Stimulated activated CD8-positive, alpha-beta memory T cell treated with anti-CD3 and anti-CD28 coated beads, Interleukin-15, amount 100 ng/mL, for 24 hours (primary cell): ENCODE measurements around the gene CCNC.
"Not testable (repeated sequence)": the region's sequence is repeated elsewhere in the genome, so short reads cannot be mapped to it uniquely, and the experiment has no call there.

Source experiments
- DNase-seq: peaks from one replicate; pipeline ENCODE4 v3.0.0-alpha.2; 2020; ENCODE audit warnings: low read depth

Gene CCNC

DNA sequence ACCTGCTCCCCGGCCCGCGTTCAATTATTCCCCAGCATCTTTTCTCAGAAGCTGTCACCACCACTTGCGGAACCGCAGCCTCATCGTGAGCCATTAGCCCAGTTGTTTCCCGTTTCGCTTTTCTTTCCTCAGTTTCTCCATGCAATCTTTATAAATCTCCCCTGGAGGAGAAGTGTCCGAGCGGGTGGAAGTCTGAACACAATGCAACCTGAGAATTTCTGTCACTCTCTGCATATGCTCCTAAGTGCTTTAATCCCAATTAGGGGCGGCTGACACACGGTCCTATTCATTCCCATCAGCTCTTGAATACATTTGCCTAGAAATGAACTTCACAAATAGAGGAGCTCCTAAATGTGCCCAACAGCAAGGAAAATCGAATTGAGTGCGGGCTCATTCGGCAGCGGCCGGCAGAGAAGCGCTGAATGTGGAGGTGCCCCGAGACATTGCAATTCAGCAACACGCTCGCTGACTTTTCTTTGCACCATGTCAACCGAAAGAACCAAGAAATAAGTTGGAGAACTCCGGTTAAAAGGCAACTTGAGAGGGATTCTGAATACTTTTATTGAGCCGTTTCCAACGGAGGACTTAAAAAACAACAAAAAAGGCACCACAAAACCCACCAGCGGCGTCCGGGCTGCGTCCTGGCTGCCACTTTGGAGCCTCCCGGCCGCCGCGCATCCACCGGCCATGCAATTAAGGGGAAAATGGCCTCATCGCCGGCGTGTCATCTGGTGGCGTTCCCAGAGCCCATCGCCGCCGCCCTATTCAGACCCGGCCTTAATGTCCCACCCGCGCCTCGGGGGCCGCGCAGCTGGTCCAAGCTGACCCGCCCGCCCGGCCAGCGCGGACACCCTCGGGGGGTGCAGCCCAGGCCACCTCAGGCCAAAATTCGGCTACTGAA, 34.3 kb upstream of the CCNC start:
- DNase-seq = no peak

DNA sequence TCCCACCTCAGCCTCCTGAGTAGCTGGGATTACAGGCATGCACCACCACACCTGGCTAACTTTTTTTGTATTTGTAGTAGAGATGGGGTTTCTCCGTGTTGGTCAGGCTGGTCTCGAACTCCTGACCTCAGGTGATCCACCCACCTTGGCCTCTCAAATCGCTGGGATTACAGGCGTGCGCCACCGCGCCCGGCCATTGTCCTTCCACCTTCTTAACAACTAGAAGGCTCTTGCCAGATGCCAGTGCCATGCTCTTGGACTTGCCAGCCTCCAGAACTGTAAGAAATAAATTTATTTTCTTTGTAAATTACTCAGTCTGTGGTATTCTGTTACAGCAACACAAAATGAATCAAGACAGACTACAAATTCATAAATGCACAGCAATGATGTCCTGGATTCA, 26.2 kb upstream of the CCNC start:
- DNase-seq = not testable (repeated sequence)

DNA sequence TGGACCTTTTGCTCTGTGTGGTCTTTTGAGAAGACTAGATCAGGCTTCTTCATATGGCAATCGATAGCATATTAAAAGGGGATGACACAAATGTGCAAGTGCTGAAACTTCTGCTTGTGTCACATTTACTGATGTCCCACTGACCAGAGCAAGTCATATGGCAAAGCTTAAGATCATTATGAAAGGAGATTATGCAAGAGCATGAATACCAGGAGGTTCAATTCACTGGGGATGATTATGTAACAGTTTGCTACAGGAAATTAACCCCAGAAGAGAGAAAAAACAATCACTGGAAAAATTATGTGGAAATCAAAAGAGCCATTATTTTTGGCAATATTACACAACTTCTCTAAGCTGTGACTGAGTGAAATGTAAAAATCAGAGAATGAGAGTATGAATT, 24.4 kb upstream of the CCNC start:
- DNase-seq = no peak

DNA sequence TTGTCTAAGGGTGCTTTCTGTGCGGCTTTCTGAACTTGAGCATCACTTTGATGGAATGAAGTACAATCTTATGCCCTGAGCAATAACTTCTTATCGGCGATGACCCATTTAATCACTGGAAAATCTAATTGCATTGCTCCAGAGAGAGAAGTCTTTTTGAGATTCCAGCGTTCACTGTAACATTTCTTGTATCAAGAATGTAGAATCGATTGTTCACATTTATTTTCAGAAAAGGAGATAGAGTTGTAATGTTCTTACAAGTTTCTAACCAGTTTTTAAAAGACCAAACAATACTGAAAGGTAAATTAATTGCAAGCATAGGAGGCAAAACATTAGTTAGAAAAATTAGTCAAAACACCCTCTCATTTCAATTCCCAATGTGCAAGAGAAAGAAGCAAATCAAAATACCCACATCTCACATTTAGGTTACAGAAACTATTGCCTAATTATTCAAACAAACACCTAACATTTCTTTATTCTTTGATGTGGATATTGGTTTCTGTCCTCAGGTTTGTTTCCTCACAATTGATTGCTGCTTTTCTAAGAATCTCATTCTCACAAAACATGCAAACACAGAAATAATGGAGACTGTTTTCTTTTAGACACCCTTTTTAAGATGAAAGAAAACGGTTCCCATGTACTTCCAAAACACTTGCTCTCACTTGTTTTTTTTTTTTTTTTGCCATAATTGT, 23.4 kb upstream of the CCNC start:
- DNase-seq = no peak

DNA sequence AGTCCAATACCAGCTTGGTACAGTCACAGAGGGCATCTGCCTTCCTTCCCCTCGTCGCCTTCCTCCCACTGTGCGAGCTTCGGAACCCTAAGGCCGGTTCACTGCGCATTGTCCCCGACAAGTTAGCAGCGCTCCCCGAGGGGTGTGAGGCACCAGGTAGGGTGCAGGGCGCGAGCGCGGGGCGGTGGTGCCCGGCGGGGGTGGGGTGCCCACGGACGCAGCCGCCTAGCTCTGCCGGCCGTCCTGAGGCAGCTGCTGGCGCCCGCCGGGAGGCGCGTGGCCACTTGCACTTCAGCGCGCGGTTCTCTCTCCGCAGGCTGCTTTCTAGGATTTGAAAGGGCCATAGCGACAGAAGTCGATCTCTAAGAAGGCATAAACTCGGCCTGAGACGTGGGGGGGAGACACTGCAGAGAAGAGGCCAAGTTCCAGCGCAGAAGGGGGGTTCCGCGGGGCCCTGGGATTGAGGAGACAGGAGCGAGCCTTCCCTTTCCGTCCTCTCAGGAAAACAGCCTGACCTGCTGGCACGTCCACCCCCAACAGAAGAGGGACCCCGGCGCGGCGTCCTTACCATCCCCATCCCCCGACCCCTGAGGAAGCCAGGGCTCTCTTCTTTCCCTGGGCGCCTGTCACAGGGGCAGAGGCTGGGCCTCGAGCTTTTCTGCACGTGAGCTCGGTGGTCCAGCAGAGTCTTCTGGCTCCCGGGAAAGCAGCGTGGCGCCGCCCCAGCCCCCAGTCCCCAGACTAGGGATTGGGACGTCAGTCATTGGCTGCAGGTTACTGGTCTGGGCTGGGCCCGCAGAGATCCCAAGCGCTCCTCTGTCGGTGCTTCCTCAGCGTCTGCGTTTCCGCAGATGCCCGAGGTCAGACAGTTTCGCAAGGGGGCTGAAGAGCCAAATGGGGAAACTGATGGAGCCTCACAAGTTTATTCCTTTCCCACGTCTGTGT, 22.5 kb upstream of the CCNC start:
- DNase-seq = no peak

DNA sequence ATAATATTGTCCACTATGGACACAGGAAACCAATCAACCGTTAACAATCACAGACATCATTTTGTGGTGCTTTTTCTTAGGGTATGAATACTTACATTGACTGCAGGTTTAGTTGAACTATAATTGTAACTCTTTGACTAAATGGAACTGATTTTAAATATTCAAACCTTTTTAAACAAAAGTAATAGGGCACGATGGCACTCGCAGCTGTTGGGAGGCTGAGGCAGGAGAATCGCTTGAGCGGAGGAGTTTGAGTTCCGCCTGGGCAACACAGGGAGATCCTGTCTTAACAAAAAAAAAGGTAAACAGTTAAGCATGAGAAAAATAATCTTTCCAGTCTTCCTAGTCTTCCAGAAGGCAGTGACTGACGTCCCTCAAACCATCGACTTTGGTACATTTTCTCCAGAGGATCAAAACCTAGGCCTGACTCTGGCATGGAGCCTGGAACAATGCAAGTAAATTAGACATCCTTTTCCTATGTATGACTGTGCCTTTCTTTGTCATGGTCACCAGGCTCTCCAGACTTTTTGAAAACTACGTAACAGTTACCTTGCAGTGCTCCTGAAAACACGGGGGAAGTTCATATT, 21.5 kb upstream of the CCNC start:
- no peak for DNase-seq

DNA sequence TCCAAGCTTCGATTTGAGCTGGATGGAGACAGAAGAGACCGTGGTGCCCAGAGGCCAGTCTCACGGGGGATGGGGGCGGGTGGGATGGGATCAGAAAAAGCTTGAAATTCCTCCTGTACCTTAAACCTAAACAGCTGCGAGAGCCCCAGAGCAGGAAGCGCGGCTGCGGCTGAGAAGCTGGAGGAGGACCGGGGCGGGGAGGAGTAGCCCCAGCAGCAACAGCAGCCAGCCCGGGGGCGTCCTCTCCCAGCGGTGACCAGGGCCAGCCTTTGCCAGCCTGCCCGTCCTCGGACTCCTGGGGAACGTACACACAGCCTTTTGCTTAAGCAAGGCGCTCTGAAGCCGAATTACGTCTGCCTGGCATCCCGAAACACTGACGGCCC, 20.8 kb upstream of the CCNC start:
- no peak for DNase-seq

DNA sequence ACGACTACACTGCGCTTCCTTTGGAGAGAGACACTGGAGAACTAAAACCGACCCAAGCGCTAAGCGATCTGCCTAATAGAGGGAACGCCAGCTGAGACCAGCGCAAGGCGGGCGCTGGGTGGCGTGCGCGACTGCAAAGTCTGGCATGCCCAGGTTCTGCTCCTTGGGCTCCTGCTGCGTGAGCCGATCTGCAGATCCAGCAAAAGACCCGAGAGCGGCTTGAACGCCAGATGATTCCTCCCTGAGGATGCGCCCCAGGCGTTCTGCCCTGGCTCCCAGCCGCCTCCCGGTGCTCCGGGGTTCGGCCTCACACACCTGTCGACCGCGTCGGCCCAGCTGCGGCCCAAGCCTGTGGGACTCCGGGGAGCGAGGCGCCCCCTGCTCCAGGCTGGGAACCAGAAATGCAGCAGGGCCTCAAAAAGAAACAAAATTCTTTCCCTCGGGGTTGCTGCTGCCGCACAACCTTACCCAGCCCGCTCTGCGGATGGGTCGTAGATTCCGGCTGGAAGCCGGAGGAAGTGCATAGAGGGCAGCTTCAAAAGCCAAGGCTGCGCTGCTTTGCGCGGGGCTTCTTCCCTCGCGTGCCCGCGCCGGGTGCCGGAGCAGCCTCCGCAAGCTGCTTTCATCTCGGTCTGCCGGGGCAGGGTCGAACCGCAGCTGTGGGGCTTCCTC, 20.3 kb upstream of the CCNC start:
- DNase-seq = no peak

DNA sequence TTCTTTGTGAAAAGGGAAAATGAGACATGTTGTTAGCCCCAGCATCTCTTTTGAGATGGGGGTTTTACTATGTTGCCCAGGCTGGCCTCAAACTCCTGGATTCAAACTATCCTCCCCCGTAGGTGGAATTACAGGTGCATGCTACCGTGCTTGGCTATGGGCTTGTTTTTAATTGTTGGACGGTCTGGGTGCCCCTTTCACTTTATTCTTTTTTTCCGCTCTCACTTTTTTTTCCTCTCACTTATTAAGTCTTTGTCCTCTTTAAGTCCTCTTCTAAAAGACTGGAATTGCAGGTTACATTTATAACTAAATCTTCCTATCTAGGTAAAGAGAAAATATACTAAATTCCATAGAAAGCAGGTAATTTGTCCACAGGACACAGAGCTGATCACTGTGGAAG, 19.3 kb upstream of the CCNC start:
- no peak for DNase-seq

DNA sequence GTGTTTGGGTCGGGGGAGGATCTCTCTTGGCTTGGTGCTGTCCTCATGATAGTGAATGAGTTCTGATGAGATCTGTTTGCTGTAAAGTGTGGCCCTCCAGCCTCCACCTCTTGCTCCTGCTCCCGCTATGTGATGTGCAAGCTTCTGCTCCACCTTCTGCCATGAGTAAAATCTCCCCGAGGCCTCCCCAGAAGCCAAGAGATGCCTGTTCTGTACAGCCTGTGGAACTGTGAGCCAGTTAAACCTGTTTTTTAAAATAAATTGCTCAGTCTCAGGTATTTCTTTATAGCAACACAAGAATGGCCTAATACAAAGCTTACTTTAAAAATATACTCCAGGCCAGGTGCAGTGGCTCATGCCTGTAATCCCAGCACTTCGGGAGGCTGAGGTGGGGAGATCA, 11.3 kb upstream of the CCNC start:
- DNase-seq = no peak

DNA sequence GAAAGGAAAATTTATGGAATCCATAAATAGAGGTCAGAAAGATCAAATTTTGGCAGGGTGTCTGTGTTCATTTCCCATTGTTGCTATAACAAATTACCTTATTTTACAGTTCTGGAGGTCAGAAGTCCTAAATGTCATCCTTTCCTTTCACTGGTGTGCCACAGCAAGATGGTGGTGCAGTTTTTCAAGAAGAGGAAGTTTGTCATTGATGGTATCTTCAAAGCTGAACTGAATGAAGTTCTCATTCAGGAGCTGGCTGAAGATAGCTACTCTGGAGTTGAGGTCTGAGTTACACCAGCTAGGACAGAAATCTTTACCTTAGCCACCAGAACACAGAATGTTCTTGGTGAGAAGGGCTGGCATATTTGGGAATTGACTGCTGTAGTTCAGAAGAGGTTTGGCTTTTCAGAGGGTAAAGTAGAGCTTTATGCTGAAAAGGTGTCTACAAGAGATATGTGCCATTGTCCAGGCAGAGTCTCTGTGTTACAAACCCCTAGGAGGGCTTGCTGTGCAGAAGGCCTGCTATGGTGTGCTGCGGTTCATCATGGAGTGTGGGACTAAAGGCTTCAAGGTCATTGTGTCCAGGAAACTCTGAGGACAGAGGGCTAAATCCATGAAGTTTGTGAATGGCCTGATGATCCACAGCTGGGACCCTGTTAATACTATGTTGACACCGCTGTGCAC, 7.2 kb upstream of the CCNC start:
- no peak for DNase-seq

DNA sequence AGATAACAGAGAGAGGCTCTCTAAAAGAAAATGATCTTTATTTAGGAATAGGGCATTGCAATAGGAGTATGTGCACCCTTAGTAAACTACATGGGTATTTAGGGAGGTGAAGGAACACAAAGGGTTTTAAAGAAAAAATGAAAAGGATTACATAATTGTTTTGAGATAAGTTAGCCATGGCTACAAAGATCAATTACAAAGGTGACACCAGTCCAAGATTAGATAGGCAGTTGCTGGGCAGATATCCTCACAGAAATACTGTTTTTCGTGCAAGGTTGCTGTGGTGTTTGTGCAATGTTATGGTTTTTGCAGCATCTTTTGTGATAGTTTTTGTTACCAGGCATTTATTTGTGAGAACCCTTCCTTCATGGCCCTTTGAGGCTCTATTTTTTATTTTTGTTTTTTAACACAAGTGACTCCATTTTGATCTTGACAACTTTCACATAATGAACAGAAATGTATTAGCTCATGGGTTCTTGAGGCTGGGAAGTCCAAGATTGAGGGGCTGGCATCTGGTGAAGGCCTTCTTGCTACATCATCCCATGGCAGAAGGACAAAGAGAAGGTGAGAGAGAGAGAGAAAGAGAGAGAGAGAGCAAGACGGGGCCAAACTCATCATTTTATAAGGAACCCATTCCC, 5.6 kb upstream of the CCNC start:
- DNase-seq = no peak

DNA sequence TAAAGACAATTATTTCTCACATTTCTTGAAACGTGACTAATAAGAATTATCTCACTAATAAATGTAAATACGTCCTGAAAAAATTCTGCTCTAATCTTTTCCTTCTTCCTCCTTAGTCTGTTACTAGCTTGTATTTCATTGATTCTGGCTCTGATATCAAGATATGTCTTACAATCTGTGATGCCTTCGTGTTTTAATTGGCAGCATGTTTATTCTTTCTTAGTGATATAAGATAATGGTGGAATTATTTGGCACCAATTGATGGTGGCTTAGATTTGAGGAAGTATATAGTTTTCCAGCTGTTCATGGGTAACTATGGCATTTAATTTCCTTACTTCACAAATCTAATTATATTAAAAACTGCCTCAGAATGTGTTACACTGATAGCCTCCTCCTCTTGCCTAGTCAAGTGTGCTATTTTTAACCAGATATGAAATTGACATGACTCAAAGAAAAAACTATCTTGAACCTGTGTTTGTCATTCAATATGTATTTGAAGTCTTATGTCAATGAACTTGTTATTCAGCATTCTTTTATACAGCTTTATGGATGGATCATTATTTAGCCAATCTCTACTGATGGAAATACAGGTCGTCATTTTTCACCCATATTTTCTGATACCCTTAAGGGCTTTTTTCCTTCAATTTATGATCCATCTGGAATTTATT, 5.3 kb downstream of the CCNC start:
- no peak for DNase-seq

DNA sequence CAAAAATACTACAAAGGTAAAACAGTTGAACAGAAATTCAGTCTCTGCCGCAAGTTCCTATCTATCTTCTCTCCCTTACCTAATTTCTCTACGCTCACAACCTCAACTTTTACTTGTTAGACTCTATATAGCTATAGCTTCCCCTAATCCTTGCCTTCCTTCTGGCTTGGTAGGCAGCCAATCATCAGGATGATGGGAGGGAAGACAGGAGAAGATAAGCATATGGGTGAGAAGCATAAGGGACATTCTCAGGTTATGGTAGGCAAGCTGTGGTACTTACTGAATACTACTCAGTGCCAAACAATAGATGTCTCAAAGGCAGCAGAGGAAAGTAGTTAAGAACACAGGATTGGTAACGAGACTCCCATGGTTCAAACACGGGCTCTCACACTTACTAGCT, 7.8 kb downstream of the CCNC start:
- DNase-seq = no peak

DNA sequence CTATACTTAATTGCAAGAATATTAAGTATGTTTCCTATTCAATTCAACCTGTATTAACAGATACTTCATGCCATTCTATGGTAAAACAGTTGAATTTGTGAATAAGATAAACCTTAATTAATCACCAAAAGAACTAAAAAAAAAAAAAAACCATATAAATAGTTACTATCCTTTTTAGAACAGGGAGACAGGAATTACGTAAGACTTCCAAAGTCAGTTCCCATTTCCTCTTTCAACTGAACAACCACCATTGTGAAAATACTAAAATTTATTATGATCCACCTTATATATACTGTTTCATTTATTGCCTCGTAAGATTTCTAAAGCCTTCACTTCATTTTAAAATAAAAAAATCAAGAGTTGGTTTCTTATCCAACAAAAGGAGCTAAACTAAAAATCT, 9.4 kb downstream of the CCNC start:
- no peak for DNase-seq

DNA sequence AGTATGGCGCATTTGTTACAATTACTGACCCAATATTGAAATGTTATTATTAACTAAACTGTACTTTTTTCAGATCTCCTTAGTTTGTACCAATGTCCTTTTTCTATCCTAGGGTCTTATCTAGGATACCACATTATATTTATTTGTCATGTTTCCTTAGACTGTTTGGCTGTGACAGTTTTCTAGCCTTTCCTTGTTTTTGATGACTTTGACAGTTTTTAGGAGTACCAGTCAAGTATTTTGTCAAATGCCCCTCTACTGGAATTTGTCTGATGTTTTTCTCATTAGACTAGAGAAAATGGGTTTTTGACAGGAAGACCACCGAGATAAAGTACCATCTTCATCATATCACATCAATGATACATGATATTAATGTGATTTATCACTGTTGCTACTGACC, 14.6 kb downstream of the CCNC start:
- DNase-seq = no peak

DNA sequence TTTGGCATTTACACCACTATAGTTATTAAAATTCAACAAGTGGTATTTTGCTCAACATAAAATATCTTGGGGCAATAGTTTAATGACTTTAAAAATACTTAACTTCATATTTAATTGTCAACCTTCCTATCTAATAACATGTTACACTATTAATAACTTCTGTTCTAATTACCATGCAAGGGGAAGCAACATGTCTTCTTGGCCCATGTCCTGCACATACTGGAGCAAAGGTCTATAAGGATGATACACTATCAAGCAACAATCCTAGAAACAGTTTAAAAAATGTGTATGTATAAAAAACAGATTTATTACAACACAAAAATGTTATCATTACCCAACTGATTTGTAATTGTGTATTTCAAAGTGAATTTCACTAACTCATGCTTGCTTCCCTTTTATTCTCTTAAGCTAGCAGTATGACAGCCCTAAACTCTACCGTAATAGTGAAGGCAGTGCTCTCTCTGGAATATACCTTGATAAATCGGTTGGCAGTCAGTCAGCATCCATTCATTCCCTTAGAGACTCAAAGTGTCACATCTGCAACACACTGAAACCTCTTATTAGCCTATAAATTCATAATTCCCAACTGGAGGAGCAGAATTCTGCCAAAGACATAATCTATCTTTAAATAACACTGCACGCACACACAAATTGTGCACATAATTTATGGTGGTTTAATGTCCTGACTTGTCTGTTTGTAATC, 18.3 kb downstream of the CCNC start:
- no peak for DNase-seq

DNA sequence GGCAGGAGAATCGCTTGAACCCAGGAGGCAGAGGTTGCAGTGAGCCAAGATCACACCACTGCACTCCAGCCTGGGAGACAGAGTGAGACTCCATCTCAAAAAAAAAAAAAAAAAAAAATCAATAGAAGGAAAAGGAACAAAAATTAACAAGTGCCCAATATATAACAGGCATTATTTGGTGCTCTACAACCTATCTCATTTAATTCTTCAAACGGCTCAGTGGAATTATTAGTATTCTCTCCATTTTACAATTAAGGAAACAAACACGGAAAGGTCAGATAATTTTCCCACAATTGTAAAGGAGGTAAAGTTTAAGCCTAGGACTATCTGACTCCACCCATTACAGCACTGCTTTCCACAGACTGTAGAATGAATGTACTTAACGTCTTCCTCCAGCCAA, 19.8 kb downstream of the CCNC start:
- DNase-seq = no peak

DNA sequence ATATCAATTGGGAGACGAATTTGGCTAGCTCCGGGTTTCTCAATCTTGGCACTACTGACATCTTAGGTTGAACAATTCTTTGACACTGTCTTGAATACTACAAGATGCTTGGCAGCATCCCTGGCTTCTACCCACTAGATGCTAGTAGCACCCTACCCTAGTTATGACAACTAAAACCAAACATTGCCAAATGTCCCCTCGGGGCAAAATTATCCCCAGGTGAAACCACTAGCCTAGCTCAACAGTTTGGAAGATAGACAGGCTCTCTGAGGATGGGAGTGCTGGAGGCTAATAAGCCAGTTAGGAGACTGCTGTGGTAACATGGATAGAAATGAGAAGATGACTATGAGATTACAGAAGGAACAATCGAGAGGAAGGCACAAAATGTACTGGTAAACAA, 20.9 kb downstream of the CCNC start:
- no peak for DNase-seq
